ENCODE data around the gene DNAJC5G. TPM values are rescaled to one million over a fixed set of nuclear protein-coding genes. Genes with fewer than 3 reads are reported as not detected.
A peak's percentile ranks its signal among the peaks of the same experiment; 100 is the strongest.

DNAJC5G gene
- total RNA-seq, 1 experiment from 2014 or later, result not detected

DNA sequence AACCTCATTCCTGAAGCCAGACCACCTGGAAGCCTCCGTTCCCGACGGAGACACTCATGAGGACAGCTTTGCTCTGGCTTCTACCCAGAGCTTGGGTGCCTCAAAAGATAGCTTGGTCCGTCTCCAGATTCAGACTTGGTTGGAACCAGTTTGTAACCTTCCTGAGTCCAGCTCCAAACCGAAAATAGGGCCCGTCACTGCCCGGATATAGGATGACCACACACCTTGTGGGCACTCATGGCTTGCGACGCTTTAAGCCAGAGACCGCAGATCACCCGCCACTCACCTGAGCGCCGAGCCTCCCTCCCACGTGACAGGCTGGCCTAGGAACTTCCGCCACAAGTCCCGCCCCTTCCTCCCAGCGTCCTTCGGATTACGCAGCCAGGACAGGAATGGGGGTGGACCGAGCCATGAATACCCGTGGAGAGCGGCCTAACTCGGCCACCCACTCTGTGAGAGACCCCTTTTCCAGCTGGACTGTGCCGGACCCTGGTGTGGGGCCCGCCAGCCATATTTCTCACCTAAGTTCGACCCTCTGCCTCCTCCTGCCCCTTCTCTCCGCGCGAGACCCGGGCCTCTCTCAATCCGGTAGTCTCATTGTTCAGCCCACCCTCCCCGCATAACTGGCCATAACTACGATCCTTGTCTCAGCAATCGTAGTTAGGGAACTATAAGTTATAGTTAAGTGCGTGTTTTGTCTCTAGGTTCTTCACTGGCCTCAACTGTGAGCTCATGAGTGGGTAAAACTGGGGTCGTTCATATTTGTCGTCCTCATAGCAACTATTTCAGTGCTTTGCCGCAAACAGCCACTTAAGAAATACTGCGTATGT, 47.7 kb downstream of the DNAJC5G start, which contains the start of gene MPV17:
MPV17 (minus strand) TSS at position 332 of the 830 bp plus-strand sequence. CDS start 580 bp downstream, outside the sequence.
- H2AFZ ChIP-seq (ENCODE audit: low read length), result peak within 1 kb of the TSS; percentile 80
- DNase-seq (peak; percentile 93), ATAC-seq (peak; percentile 83)
- H4K20me1 ChIP-seq (ENCODE audit: low read length), result no peaks in the 10 kb centered on the region
- peaks cover 14% of the 10 kb centered on the region; the same call in 1 of the 2 replicates for H3K36me3 ChIP-seq (ENCODE audit: low read depth, low read length)
- H3K9me2 ChIP-seq (replicated peaks; ENCODE audit: low read length), result no peaks in the 10 kb centered on the region
- H3K79me2 ChIP-seq (ENCODE audit: low read length), result peaks cover 14% of the 10 kb centered on the region
- TSS peak; percentile 96 for BruUV-seq (replicated peaks)
- H3K27me3 ChIP-seq (ENCODE audit: low read length), result no peaks in the 10 kb centered on the region
- H3K9ac ChIP-seq (ENCODE audit: low read length), result peak within 1 kb of the TSS; percentile 97
- peak within 1 kb of the TSS; percentile 97 for H3K4me2 ChIP-seq (ENCODE audit: low read length)
- H3K4me3 ChIP-seq (ENCODE audit: low read length), result peak within 1 kb of the TSS; percentile 81
- peak within 1 kb of the TSS; percentile 94 for H3K27ac ChIP-seq (ENCODE audit: low read length)
- TF ChIP-seq, protein P1, sequence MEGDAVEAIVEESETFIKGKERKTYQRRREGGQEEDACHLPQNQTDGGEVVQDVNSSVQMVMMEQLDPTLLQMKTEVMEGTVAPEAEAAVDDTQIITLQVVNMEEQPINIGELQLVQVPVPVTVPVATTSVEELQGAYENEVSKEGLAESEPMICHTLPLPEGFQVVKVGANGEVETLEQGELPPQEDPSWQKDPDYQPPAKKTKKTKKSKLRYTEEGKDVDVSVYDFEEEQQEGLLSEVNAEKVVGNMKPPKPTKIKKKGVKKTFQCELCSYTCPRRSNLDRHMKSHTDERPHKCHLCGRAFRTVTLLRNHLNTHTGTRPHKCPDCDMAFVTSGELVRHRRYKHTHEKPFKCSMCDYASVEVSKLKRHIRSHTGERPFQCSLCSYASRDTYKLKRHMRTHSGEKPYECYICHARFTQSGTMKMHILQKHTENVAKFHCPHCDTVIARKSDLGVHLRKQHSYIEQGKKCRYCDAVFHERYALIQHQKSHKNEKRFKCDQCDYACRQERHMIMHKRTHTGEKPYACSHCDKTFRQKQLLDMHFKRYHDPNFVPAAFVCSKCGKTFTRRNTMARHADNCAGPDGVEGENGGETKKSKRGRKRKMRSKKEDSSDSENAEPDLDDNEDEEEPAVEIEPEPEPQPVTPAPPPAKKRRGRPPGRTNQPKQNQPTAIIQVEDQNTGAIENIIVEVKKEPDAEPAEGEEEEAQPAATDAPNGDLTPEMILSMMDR (conservative IDR thresholded peaks at IDR 0.05; ENCODE audit: low read depth, low read length), result no peak
- TF ChIP-seq EZH2 (IDR thresholded peaks at IDR 0.05; ENCODE audit: low read length, unreplicated experiment), result no peak
- no peak for TF ChIP-seq EZH2phosphoT487 (IDR thresholded peaks at IDR 0.05; ENCODE audit: borderline replicate concordance, low read length)
- peaks cover 7% of the 10 kb centered on the region for H3F3A ChIP-seq (ENCODE audit: low read length, unreplicated experiment)
- no peaks in the 10 kb centered on the region for H3K9me3 ChIP-seq (ENCODE audit: low read length)
- peaks cover 32% of the 10 kb centered on the region for H3K4me1 ChIP-seq (ENCODE audit: insufficient read depth, low read length)
- intact Hi-C loops (cut with micrococcal nuclease), result no loop called here
- CTCF ChIA-PET, result no interaction called here
- POLR2A ChIA-PET (ENCODE audit: unreplicated experiment), result interaction anchor here (0.6 to 0.7 kb wide), 2 partner anchors 184 to 1088 kb away, joined by 3 to 4 read pairs; no protein-coding TSS in a partner anchor

DNA sequence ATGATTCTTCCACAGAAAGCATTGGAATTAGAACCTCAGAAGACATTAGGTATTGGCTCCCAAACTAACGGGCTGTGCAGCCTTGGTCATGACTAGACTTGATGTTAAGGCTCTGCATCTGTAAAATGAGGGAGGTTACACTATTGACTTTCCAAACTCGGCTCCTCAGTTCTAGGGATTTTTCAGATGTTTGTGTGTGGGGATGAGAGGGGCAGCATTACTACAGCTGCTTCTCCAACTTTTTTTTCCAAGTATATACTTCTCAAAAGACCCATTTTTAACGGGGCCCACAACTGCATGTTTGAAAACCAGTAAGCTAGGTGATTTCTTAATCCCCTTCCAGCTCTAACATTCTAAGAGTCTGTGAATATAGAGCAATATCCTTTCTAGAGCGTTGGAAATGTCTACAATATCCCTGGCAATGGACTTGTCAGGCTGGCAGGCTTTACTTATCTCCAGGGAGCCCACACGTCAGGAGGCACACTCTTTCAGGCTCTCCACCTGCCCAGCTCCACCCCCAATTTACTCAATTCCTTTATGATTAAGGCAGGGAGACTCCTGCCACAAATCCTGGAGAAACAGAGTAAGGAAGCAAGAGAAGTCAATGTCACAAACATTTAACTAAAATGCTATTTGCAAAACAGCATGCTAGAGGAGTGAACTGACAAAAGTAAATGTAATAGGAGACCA, 48.5 kb downstream of the DNAJC5G start:
- Histone ChIP-seq H3K9ac (ENCODE audit: low read length) (peak overlapping the region; percentile 97), H3K79me2 (ENCODE audit: low read length) (peaks cover 14% of the 10 kb centered on the region), H3K27me3 (ENCODE audit: low read length) (no peaks in the 10 kb centered on the region), H3K4me3 (ENCODE audit: low read length) (peak overlapping the region; percentile 81), H4K20me1 (ENCODE audit: low read length) (no peaks in the 10 kb centered on the region), H2AFZ (ENCODE audit: low read length) (peak overlapping the region; percentile 80), H3K27ac (ENCODE audit: low read length) (peak overlapping the region; percentile 94), H3K36me3 (ENCODE audit: low read depth, low read length) (peaks cover 21% of the 10 kb centered on the region), H3K4me1 (ENCODE audit: insufficient read depth, low read length) (peaks cover 32% of the 10 kb centered on the region), H3K4me2 (ENCODE audit: low read length) (peak overlapping the region; percentile 97), H3F3A (ENCODE audit: low read length, unreplicated experiment) (peaks cover 7% of the 10 kb centered on the region), H3K9me2 (replicated peaks; ENCODE audit: low read length) (no peaks in the 10 kb centered on the region), H3K9me3 (ENCODE audit: low read length) (no peaks in the 10 kb centered on the region)
- intact Hi-C loops (cut with micrococcal nuclease), result no loop called here
- BruUV-seq (replicated peaks), result no TSS peak
- DNase-seq (peak; percentile 6), ATAC-seq (peak; percentile 1; the same call in 1 of the 2 replicates)
- POLR2A ChIA-PET (ENCODE audit: unreplicated experiment), result interaction anchor here (0.7 kb wide), 1 partner anchor 1087 kb away, joined by 4 read pairs; no protein-coding TSS in a partner anchor
- TF ChIP-seq EZH2 (IDR thresholded peaks at IDR 0.05; ENCODE audit: low read length, unreplicated experiment) (no peak), EZH2phosphoT487 (IDR thresholded peaks at IDR 0.05; ENCODE audit: borderline replicate concordance, low read length) (no peak)
- TF ChIP-seq, protein P1 (conservative IDR thresholded peaks at IDR 0.05; ENCODE audit: low read depth, low read length), result no peak
- CTCF ChIA-PET, result no interaction called here

Data from PC-3 (cell line).